Nephron progenitor cell (in vitro differentiated cells): ENCODE data around the gene FHL2.

Experiments used
- DNase-seq: peaks from one replicate; pipeline ENCODE4 v3.0.0; 2021
- H3K27ac Mint-ChIP-seq: 2 replicates; pipeline ENCODE4 v1.8.0; 2021; ENCODE audit warnings: mild to moderate bottlenecking, moderate library complexity, mixed read lengths
- H3K27me3 Mint-ChIP-seq: 2 replicates; pipeline ENCODE4 v1.8.0; 2021; ENCODE audit warnings: mild to moderate bottlenecking, low read depth, mixed read lengths; ENCODE audit not compliant: poor library complexity
- H3K36me3 Mint-ChIP-seq: 2 replicates; pipeline ENCODE4 v1.8.0; 2021; ENCODE audit warnings: low read depth, mixed read lengths
- H3K4me1 Mint-ChIP-seq: 2 replicates; pipeline ENCODE4 v1.8.0; 2021; ENCODE audit warnings: mixed read lengths
- H3K4me3 Mint-ChIP-seq: 2 replicates; pipeline ENCODE4 v1.8.0; 2021; ENCODE audit warnings: mild to moderate bottlenecking, moderate library complexity, mixed read lengths
- H3K9me3 Mint-ChIP-seq: 2 replicates; pipeline ENCODE4 v1.8.0; 2021; ENCODE audit warnings: mild to moderate bottlenecking, moderate library complexity, mixed read lengths
- CTCF ChIP-seq: fragments of 200-600 bp; sonication (generic); IDR thresholded peaks from 2 replicates; pipeline ENCODE4 v1.5.0; 2021; ENCODE audit warnings: antibody characterized with exemption

Gene FHL2

GRCh38 chr2:105373895-105374401 lies 24.9 kb downstream of the FHL2 start:
- H3K36me3 Mint-ChIP-seq: peaks cover 27% of the 10 kb centered on the region
- no peaks in the 10 kb centered on the region for H3K27me3 Mint-ChIP-seq
- no peaks in the 10 kb centered on the region for H3K9me3 Mint-ChIP-seq
- no peak overlapping the region for H3K4me3 Mint-ChIP-seq
- TF ChIP-seq CTCF: no peak
- H3K4me1 Mint-ChIP-seq: peaks cover 39% of the 10 kb centered on the region
- H3K27ac Mint-ChIP-seq: peak overlapping the region; percentile 31
- no peak for DNase-seq

GRCh38 chr2:105373344-105373781 lies 25.5 kb downstream of the FHL2 start:
- no peaks in the 10 kb centered on the region for H3K27me3 Mint-ChIP-seq
- no peak for DNase-seq
- peak overlapping the region; percentile 8 for H3K27ac Mint-ChIP-seq
- H3K36me3 Mint-ChIP-seq: peaks cover 27% of the 10 kb centered on the region
- H3K4me3 Mint-ChIP-seq: no peak overlapping the region
- no peak for TF ChIP-seq CTCF
- peaks cover 35% of the 10 kb centered on the region for H3K4me1 Mint-ChIP-seq
- no peaks in the 10 kb centered on the region for H3K9me3 Mint-ChIP-seq

- H3K27ac Mint-ChIP-seq: no peak overlapping the region
- H3K4me3 Mint-ChIP-seq: no peak overlapping the region
- no peaks in the 10 kb centered on the region for H3K27me3 Mint-ChIP-seq
- no peak for TF ChIP-seq CTCF
- DNase-seq: no peak
- peaks cover 32% of the 10 kb centered on the region for H3K36me3 Mint-ChIP-seq
- H3K4me1 Mint-ChIP-seq: peaks cover 33% of the 10 kb centered on the region
- H3K9me3 Mint-ChIP-seq: no peaks in the 10 kb centered on the region
These were observed 27.0 kb downstream of the FHL2 start for GRCh38 chr2:105371810-105372209.

- TF ChIP-seq CTCF: no peak
- Mint-ChIP-seq H3K4me3 (no peak overlapping the region), H3K27me3 (no peaks in the 10 kb centered on the region), H3K36me3 (peaks cover 32% of the 10 kb centered on the region), H3K4me1 (peaks cover 30% of the 10 kb centered on the region), H3K9me3 (no peaks in the 10 kb centered on the region), H3K27ac (peak overlapping the region; percentile 8)
- DNase-seq: no peak
These were observed 27.7 kb downstream of the FHL2 start for GRCh38 chr2:105371156-105371555.

GRCh38 chr2:105369777-105370690 lies 28.8 kb downstream of the FHL2 start:
- Mint-ChIP-seq H3K36me3 (peaks cover 34% of the 10 kb centered on the region), H3K9me3 (no peaks in the 10 kb centered on the region), H3K4me1 (peaks cover 21% of the 10 kb centered on the region), H3K27me3 (no peaks in the 10 kb centered on the region), H3K4me3 (no peak overlapping the region), H3K27ac (no peak overlapping the region)
- DNase-seq: peak; percentile 91
- peak; percentile 92 for TF ChIP-seq CTCF
